Fibroblast of peridontal ligament (primary cell): ENCODE results near the gene SLC7A10.
"Not testable (repeated sequence)": the region's sequence is repeated elsewhere in the genome, so short reads cannot be mapped to it uniquely, and the experiment has no call there.

ENCODE experiments used
- DNase-seq: peaks from one replicate; pipeline ENCODE4 v3.0.0-alpha.2; 2010; ENCODE audit errors: extremely low read depth

SLC7A10 gene

GRCh38 chr19:33177417-33177979 is 48.2 kb downstream of the SLC7A10 start:
- DNase-seq = no peak

DNA sequence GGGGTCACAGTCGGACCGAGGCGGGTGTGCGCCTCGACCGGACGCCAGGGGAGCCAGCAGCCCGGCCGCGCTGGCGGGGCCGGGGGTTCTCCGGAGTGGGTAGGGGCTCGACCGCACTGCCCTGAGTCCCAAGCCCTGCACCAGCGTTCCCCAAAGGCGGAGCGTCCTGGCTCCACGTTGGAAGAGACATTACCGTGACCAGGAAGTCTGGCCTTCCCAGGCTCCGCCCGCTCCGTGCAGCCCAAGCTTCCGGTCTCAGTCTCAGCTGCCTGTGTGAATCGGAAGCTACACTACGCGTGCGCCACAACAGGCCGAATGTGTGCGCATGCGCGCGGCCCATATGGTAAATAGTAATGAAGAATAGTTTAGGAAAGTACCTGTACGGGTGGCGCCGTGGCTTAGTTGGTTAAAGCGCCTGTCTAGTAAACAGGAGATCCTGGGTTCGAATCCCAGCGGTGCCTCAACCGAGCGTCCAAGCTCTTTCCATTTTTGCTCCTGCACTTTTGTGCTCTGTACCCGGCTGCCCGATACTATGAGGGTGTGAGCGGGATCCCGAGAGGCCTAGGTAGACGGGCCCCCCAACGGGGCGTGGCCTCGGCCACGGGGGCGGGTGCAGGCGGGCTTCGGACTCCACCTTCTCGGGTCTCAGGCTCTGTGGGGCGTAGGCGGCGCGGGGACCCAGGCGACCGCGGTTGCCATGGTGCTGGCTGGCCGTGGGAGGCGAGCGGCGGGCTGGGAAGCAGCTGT is 48.8 kb downstream of the SLC7A10 start:
- DNase-seq = peak; percentile 99

DNA sequence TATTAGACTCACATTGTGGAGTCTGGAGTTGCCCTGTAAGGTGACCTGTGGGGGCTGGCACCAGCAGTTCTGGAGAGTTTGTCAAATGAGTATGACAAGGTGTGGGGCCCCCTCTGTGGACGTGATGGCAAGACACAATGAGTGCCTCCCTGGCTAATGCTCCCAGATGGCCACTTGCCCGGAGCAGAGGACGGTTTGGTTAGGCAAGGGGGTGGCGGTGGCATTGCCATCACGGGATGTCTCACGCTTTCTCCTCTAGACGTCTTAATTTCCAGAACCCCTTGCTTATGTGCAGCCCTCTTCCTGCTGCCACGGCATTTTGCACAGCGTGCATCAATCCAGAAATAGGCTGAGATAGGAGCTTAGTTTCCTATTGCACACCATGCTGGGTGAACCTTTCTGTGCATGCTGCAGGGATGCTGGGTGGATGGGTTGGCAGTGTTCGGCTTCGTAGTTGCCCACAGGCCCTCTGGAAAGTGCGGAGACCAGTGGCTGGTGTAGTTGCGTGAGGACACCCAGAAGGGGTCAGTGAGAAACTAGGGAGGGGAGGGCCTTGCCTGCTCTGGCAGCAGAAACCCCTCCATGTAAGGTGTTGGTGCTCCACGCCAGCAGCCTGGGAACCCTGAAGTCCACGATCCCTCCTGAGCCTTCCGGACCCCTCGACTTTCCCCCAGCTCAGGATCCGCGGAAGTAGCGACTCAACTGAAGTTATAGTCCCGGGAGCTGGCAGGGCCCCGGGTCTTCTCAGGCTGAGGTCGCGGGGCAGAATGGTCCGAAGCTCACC is 49.6 kb downstream of the SLC7A10 start:
- DNase-seq = peak; percentile 28

- DNase-seq = no peak
Observed at GRCh38 chr19:33175156-33175782, 50.4 kb downstream of the SLC7A10 start.

- no peak for DNase-seq
Observed at GRCh38 chr19:33174186-33174585, 51.5 kb downstream of the SLC7A10 start.

- peak; percentile 74 for DNase-seq
Observed at GRCh38 chr19:33171916-33172359, 53.7 kb downstream of the SLC7A10 start.

DNA sequence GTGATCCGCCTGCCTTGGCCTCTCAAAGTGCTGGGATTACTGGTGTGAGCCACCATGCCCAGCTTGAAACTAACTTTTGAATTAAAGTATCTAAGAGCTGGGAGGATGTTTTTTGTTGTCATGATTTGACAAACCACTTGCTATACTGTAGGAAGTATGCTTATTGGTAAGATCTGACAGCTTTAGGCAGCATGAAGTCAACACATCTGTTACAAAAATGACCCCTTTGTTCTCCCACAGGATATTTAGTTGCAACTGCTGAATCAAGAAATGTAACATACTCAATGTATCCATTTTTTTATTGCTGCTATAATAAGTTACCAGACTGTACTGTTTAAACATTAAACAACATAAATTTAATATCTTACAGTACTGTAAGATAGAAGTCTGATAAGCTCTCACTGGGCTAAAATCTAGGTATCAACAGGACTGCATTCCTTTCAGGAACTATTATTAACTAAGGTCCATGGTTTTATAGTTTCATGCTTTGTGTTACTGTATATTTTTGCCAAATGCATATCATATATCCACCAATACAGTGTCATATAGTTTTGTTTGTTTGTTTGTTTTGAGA is 54.3 kb downstream of the SLC7A10 start:
- no peak for DNase-seq

- DNase-seq = no peak
Observed at GRCh38 chr19:33168528-33168927, 57.1 kb downstream of the SLC7A10 start.

DNA sequence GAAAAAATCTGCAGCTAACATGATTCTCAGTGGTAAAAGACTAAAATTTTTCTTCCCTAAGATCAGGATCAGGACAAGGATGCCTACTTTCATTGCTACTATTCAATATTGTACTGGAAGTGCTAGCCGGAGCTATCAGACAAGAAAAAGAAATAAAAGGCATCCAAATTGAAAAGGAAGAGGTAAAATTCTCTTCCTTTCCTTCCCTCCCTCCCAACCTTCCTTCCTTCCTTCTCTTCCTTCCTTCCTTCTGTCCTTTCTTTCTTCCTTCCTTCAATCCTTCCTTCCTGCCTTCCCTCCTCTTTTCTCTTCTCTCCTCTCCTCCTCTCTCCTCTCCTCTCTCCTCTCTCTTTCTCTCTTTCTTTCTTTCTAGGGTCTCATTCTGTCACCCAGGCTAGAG is 58.2 kb downstream of the SLC7A10 start:
- DNase-seq = no peak

DNA sequence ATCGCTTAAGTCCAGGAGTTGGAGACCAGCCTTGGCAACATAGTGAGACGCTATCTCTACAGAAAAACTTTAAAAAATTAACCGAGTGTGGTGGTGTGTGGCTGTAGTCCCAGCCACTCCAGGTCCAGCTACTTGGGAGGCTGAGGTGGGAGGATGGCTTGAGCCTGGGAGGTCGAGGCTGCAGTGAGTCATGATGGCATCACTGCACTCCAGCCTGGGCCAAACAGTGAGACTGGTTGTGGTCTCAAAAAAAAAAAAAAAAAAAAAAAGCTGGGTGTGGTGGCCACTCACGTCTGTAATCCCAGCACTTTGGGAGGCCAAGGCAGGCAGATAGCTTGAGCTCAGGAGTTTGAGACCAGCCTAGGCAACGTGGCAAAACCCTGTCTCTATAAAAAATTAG is 59.6 kb downstream of the SLC7A10 start:
- DNase-seq = not testable (repeated sequence)

DNA sequence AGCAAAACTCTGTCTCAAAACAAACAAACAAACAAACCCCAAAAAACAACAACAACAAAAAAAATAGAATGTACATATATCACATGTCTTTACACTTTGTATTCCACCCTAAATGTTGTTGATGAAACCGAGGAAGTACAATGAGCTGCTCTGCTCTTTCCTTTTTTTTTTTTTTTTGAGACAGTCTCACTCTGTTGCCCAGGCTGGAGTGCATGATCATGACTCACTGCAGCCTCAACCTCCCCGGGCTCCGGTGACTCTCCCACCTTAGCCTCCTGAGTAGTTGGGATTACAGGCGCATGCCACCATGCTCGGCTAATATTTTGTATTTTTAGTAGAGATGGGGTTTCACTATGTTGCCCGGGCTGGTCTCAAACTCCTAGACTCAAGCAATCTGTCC is 62.2 kb downstream of the SLC7A10 start:
- no peak for DNase-seq

GRCh38 chr19:33161201-33161600 is 64.4 kb downstream of the SLC7A10 start:
- no peak for DNase-seq

DNA sequence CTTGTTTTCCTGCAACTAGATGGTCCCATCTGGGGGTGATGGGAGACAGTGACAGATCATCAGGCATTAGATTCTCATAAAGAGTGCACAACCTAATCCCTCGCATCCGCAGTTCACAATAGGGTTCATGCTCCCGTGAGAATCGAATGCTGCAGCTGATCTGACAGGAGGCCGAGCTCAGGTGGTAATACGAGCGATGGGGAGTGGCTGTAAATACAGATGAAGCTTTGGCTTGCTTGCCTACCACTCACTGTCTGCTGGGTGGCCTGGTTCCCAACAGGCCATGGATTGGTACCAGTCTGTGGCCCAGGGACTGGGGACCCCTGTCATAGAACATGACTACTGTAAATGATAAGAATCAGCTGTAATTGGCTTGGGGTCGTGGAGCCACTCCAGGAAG is 65.8 kb downstream of the SLC7A10 start:
- no peak for DNase-seq

- no peak for DNase-seq
Observed at GRCh38 chr19:33159149-33159548, 66.5 kb downstream of the SLC7A10 start.
